ENCODE measurements around the gene ABCA7.

ABCA7 gene

DNA sequence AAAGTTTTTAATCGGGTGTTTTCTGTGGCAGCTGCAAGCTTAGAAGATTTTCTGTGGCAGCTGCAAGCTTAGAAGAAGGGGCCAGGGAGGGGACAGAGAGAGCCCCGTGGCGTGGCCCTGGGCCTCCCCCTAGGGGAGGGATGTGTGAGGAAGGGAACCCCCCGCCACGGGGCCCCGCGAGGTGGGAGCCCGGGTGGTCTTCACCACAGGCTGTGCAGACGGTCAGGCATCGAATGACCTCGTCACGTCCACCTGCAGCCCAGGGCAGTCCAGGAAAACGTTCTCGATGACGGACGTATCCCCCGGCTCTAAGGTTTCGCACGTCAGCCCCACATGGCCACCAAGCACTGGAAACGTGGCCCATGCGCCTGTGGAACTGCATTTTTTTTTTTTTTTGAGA lies 46.7 kb downstream of the ABCA7 start:
- DNase-seq (ENCODE audit: low read depth in 2 of 2), result no peak

DNA sequence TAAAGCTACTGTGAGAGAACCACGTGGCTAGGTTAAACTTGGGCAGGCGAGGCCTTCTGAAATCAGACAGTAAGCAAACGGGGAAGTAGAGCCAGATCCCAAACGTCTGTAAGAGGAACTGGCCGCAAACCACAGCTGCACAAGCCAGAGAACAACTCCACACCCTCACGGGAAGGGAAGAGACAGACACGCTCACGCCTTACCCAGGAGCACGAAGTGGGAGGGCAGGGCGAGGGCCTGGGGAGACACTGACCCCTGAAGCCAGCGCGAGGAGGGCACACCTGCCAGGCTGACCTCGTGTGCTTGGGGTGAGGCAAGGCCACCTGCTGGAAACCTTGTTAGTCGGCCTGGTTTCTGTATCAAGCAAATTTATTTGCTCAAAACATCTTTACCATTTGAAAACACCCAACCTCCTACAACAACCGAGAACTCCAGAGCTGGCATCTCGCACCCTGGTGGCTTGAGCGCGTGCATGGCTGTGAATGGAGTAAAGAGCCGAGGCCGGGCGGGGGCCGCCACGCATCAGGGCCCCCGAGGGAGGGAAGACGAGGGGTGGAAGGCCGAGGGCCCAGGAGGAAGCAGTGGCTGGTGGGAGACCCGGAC lies 48.0 kb downstream of the ABCA7 start:
- no peak for DNase-seq (ENCODE audit: low read depth in 2 of 2)

DNA sequence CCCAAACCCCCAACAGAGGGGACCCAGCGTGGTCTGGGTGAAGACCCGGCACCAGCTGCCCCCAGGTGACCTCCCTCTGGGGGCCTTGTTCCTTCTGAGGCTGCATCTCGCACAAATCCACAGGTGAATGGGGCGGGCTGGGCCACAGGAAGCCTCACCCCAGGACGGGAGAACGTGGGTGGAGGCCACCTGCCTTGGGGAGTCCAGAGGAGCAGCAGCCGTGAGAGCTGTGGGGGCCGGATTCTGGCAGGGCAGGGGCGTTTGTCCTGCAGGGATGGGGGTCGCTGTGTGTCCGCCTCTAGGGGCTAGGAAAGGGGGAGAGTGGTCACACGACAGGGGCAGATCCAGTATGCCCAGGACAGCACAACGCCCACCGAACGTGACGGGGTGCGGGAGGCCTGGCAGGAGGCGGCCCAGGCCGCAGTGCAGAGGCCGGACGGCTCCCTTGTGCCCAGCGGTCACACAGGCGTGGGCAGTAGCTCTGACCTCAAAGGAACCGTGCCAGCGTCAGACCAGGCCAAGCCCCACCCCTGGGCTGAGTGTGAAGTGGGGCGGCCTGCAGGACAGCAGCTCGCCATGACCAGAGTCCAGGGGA lies 48.6 kb downstream of the ABCA7 start:
- no peak for DNase-seq (ENCODE audit: low read depth in 2 of 2)

DNA sequence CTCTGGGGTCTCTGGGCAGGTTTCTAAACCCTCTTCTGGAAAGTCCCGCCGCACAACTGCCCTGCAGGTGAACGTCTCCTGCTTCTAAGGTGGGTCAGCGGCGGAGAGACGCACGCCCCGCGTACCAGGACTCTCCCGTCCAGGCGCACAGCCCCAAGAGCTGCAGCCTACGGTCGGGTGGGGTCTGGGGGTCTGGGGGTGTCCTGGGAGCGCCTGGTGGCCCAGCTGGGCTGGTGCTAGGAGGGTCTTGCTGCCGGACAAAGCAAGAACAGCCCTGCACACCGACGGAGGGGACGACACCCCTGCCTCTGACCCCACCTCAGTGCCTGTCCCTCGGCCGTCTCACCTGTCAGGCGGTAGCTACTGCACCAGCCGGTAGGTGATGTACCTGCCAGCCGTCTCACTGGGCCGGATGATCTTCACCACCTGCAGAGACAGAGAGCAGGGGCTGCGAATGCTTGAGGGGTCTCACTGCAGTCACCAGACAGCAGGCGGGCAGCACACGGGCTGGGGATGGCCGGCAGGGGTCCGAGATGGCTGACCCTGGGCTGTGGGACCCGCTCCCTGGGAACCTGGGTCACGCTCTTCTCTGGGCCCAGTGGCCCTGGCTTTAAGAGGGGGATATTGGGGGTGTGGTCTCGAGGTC lies 49.3 kb downstream of the ABCA7 start:
- DNase-seq (ENCODE audit: low read depth in 2 of 2), result no peak

DNA sequence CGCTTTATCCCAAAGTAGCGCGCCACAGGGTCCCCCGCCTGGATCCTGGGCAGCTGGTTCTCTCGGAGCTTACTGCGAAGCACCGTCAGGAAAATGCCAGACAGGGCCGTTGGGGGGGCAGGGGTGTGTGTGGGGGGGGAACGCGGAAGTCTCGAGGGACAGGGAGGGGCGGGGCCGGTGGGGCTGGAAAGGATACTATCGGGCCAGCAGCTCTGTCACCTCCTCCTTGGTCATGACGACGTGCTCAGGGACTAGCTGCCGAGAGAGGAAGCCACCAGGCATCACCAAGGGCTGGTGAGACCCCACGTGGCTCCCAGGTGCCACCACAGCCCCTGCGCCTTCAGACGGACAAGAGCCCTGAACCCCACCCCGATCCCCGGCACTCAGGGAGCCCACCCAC lies 50.0 kb downstream of the ABCA7 start:
- DNase-seq (ENCODE audit: low read depth in 2 of 2), result no peak

DNA sequence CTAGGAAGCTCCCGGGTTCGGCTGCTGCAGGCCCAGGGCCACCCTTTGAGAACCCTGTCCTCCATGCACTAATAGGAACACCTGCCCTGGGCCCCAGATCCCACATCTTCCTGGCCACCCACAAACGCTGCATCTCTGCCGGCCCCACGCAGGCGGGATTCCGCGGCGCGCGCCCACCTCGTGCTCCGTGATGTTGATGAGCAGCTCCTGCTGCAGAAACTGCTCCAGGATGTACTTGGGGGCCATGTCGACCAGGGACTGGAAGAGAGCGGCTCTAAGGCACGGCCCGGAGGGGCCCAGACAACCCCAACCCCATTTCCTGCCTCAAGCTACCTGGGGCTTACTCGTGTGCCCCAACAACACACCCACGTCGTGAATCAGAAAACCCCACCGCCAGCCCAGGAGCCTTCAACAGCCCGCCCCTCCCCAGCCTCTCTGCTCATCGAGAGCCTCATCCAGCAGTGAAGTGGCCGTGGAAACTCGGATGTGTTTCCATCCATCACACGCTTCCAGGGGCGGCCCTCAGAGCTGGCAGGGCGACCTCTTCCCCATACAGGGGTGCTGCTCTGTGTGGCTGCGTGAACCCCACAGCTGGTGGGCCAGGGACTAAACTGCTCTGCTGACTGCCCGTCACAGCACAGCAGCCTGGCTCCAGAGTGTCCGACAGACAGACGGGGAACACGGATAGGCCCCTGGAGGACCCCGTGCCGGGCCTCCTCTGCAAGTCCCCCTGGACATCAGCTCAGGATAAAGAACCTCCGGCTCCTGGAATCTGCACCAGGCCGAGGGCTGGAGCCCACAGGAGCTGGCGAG lies 51.0 kb downstream of the ABCA7 start:
- DNase-seq (ENCODE audit: low read depth in 2 of 2), result no peak

DNA sequence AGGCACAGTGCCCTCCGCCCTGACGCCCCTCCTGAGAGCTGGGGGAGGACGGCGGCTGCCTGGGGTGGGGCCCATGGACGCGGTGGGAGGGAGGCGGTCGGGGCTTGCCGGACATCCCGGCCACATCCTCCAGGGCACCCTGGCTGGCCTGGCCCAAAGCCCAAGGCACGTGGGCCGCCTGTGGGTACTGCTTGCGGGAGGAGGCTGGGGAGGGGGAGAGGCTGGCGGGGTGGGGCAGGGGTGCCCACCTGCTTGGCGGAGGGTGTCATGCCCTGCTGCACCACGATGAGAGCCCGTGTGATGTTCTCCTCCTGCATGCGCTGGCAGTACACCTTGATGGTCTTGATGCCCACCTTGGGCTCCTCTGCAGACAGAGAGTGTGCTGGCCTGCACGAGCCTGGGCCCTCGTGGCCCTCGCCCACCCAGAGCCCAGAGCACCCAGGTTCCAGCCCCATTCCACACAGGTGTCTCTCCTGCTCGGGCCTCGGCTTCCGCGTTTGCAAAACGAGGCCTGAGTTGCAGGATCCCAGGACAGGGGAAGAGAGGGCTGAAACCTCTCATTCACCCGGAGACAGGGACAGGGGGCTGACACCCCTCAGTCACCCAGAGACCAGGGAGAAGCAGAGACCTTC lies 51.8 kb downstream of the ABCA7 start:
- DNase-seq (ENCODE audit: low read depth in 2 of 2), result no peak

DNA sequence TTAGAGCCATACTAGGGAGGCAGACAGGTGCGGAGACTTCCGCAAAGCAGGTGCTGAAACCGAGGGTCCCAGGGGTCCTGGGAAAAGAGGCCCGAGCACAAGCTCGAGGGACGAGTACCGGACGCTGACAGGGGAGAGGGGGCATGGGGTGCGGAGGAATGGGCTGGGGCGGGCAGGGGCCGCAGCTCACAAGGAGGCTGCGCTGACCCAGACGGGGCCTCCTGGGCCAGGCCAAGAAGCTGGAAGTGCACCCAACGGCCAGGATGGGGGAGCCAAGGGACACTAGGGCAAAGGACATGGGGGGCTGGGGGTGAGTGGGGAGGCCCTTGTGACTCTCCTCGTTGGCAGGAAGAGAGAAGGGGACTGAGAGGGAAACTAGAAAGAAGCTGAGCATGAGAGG lies 53.4 kb downstream of the ABCA7 start:
- DNase-seq (ENCODE audit: low read depth in 2 of 2), result no peak

DNA sequence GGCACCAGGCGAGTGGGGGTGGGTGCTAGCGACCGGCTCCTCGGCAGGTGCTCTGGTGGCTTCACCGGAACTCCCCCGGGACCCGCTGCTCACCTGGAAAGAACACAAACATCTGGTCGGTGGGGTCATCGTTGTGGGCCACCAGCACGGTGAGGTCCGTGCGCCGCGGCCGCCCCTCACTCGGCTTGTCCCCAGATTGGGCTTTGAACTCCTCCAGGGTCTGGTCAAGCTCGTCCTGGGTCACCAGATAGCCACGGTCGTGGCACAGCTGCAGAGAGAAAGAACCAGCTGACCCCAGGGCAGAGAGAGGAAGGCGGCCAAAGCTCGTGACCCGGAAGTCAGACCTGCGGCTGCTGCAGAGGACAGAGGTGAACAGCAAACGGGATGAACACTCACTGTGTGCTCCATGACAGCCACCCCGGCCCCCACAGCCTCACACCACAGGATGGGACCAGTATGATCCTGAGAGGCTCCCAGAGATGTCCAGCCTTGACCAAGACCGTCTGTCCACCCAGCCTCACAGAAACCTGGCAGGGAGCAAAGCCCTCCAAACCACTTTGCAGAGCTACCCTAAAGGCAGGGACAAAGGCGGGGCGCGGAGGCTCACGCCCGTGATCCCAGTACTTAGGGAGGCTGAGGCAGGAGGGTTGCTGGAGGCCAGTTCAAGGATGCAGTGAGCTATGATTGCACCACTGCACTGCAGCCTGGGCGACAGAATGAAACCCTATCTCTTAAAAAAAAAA lies 54.1 kb downstream of the ABCA7 start:
- DNase-seq (ENCODE audit: low read depth in 2 of 2), result no peak

DNA sequence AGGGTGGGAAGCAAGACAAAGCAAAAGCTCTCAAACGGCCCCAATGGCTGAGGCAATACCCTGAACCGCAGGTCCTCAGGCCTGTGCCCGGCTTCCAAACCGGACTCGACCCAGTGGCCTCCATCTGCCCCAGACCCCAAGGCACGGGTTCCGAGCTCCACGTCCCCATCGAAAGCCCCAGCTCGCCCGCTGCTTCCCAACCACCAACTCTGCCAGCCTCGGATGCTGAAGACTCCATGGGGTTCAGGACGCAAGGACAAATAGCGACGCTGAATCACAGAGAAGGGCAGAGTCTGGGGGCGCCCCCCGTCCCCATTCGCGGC lies 54.7 kb downstream of the ABCA7 start:
- DNase-seq (ENCODE audit: low read depth in 2 of 2), result no peak

DNA sequence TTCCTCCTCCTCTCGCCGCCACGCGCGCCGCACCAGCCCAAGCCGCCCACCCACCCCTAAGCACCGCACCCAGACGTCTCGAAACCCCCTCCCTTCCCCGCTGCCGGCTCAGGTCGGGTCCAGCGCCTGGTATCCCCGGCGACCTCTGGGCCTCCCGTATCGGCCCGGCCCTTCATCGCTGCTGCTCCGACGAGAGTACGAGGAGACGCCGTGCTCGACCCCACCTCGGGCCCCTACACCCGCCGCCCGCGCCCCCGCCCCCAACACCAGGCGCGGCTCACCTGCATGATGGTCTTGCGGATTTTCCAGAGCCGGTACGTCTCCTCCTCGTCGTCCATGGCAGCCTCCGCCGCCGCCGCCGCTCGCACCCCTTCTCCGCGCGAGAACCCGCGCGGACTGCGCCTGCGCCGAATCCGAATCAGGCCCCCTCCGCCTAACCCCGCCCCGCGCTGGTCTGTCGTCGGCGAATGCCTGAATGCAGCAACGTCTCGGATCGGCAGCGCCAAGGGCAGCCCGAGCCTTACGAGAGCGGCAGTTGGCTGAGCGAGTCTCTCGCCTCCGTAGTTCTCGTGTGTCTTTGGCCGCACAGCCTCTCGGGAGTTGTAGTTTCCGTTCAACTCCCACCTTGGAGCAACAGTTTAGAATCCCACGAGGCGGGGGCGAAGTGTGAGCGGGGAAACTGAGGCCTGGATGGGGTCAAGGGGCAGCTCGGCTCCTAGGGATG lies 55.2 kb downstream of the ABCA7 start, which contains the start of gene POLR2E:
TSS of gene POLR2E (minus strand) at position 398 of the 724 bp plus-strand sequence. CDS start at position 338, 60 bp downstream.
- peak; percentile 95 to 97 for DNase-seq (ENCODE audit: low read depth in 2 of 2)

DNA sequence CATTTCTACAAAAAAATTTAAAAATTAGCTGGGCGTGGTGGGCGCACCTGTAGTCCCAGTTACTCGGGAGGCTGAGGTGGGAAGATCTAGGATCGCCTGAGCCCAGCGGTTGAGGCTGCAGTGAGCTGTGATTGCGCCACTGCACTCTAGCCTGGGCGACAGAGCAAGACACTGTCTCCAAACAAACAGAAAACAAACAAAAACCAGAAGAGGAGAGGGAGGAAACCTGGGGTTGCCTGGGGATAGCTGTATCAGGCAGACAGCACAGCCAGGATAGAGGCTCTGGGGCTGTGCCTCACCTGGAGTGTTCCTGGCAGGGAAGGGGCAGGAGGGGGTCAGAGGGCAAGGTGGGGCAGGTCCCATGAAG lies 57.9 kb downstream of the ABCA7 start:
- no peak for DNase-seq (ENCODE audit: low read depth in 2 of 2)

DNA sequence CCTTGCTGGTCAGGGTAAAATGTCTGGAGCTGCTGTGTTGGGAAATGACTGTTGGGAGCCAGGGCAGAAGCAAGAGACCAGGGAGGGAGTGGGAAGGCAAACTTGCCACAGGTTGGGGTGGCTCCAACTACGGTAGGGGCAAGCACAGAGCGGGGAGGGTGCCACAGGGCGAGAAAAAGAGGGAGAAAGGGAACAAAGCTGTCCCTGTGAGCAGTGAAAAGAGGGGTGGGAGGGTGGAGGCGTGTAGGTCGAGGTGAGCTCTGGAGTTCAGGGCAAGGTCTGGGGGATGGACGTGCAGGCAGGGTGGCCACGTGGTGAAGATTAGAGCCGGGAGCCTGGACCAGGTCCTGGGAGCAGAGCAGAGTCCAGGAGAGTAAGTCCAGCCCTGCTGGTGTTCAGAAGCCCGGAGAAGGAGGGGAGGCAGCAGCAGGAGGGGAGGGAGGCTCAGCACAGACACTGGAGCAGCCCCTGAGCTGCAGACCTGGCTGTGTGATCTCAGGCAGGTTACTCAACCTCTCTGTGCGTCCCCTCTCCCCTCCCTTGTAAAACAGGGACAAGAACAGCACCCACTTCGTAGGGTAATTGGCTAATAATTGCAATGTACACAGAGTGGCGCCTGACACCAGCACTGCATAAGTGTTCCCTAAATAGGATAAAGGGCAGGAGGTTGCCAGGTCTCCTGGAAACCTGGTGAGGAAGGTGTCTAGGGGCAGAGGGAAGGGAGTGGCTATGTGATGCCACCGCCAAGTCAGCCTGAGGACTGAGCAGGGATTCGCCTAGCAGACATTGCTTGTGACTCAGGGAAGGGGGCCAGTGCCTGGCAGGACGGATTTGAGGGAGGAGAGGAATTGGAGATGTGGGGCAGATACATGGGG lies 58.5 kb downstream of the ABCA7 start:
- no peak for DNase-seq (ENCODE audit: low read depth in 2 of 2)

DNA sequence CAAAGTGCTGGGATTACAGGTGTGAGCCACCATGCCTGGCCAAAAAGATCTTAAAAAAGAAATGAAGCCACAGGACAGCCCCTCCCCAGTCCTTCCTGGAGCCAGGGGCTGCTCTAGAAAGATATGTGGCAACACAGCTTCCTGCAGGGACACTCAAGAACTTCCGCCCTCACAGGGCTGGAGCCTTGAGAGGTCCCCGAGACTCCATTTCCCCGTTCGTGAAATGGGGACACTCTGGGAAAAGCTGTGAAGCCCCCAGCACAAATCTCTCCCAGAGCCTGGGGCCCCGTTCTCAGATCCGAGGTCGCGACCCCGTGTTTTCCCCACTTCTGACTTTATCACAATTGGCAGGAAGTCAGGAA lies 61.4 kb downstream of the ABCA7 start:
- DNase-seq (ENCODE audit: low read depth in 2 of 2), result no peak

DNA sequence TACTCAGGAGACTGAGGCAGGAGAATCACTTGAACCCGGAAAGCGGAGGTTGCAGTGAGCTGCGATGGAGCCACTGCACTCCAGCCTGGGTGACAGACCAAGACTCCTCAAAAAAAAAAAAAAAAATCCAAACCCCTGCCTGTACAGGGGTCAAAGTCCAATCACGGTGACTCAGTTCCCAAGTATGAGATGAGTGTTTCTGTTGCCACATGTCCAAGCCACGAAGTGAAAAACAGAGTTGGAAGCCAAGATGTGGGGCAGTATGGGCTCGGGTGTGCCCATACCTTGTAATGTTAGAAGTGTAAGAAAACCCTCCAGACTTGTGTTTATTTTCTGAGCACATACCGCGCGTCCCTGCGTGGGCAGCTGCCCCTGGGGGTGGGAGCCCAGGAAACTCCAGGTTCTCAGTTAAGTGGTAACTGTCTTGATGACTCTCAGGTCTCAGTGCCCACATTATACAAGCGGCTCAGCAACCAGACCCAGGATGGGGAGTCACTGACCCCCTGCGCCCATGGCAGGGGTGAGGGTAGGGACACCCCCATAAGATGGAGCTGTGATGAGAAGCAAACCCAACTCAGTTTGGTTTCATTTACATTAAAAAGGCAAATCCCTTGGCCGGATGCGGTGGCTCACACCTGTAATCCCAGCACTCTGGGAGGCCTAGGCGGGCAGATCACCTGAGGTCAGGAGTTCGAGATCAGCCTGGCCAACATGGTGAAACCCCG lies 62.7 kb downstream of the ABCA7 start:
- peak; percentile 54 to 62 for DNase-seq (ENCODE audit: low read depth in 2 of 2)

DNA sequence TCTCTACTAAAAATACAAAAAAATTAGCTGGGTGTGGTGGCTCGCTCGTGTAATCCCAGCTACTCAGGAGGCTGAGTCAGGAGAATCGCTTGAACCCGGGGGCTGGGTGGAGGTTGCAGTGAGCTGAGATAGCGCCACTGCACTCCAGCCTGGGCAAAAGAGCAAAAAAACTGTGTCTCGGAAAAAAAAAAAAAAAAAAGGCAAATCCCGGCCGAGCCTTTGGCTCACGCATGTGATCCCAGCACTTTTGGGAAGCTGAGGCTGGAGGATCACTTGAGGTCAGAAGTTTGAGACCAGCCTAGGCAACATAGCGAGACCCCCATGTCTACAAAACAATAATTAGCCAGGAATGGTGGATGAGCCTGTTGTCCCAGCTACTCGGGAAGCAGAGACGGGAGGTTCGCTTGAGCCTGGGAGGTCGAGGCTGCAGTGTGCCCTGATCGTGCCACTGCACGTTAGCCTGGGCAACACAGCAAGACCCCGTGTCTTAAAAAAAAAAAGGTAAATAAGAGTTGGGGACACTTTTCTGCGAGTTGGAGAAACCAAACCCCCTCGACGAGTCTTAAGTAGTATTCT lies 63.3 kb downstream of the ABCA7 start:
- no peak for DNase-seq (ENCODE audit: low read depth in 2 of 2)

DNA sequence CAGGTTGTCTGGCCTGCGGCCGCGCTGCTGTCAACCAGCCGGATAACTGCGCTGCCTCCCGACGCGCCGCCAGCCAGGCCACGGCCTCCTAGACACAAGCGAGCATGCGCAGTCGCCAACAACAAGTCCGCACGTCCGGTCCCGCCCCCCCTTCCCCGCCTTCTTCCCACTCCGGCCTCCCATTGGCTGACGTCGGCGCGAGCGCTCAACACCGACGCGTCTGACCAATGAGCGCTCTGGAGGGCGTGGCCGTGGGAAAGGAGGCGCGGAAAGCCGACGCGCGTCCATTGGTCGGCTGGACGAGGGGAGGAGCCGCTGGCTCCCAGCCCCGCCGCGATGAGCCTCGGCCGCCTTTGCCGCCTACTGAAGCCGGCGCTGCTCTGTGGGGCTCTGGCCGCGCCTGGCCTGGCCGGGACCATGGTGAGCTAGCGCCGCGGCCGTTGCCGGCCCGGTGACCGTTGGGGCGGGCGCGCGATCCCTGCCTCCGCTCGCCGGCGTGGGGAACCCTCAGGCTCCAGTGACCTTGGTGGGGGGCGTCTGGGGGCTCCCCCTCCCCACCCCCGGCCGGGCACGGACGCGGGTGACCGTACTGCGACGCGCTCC lies 63.9 kb downstream of the ABCA7 start, which contains the start of gene GPX4:
TSS of gene GPX4 (plus strand) at position 287 of the 603 bp plus-strand sequence. CDS start at position 337, 50 bp downstream.
- peak; percentile 98 for DNase-seq (ENCODE audit: low read depth in 2 of 2)

DNA sequence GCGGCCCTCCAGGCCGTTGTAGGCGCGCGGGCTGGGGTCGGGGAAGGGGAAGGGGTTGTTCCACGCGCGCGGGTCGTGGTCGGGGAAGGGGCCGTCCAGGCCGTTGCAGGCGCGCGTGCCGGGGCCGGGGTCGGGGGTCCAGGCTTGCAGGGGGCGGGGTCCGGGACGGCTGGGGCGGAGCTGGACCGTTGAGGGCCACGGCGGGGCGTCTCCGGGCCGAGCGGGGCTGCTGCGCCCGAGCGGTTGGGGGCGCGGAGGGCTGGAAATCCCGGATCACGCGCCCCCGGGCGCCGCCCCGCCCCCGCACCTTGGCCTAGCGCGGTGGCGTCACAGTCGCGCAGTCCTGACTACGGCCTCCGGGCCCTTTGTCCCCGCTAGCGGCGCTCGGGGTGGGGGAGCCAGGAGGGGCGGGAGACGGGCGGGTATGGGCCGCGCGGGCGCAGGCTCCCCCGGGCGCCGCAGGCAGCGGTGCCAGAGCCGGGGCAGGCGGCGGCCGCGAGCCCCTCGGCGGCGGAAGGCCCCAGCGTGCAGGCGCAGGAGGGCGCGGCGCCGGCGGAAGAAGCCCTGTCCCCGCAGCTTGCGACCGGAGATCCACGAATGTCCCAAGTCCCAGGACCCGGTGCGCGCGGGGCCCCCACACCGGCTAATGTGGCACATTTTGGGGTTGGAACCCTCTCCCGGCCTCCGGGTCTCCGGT lies 64.6 kb downstream of the ABCA7 start:
- peak; percentile 40 to 62 for DNase-seq (ENCODE audit: low read depth in 2 of 2)
